H1 (cell line): ENCODE results near the gene AGPAT2. TPM values are rescaled to one million over a fixed set of nuclear protein-coding genes. Genes with fewer than 3 reads are reported as not detected.

ENCODE experiments used
- CEBPB ChIP-seq: IDR thresholded peaks from 2 replicates; pipeline ENCODE4 v1.6.1; 2012; ENCODE audit warnings: low read depth, low read length
- CHD2 ChIP-seq: IDR thresholded peaks from 2 replicates; pipeline ENCODE4 v1.6.1; 2012; ENCODE audit warnings: low read length, improper control_type of control experiment
- CHD7 ChIP-seq: fragments of 300-600 bp; sonication (generic); IDR thresholded peaks from 2 replicates; pipeline ENCODE4 v1.7.1; 2012; ENCODE audit warnings: low read length, moderate library complexity, mild to moderate bottlenecking, inconsistent platforms; ENCODE audit not compliant: insufficient replicate concordance
- EP300 ChIP-seq, 2 experiments: IDR thresholded peaks; 1 replicate in 1 of 2; 2 replicates in 1 of 2; pipeline ENCODE4 v1.6.1; 2011 to 2012; ENCODE audit warnings: low read depth in 2 of 2, low read length in 2 of 2, mild to moderate bottlenecking in 2 of 2, borderline replicate concordance in 1 of 2, inconsistent platforms in 1 of 2, moderate library complexity in 1 of 2
- JUN ChIP-seq: IDR thresholded peaks from 2 replicates; pipeline ENCODE4 v1.6.1; 2011; ENCODE audit warnings: low read depth, mild to moderate bottlenecking, improper control_type of control experiment, low read length
- KDM5A ChIP-seq: fragments of 200-600 bp; IDR thresholded peaks from 2 replicates; pipeline ENCODE4 v1.7.1; 2012; ENCODE audit warnings: mild to moderate bottlenecking, low read length, inconsistent platforms, mixed read lengths
- NRF1 ChIP-seq: IDR thresholded peaks from 2 replicates; pipeline ENCODE4 v1.6.1; 2011; ENCODE audit warnings: mild to moderate bottlenecking, low read depth, low read length, improper control_type of control experiment
- PHF8 ChIP-seq: fragments of 200-600 bp; sonication (generic); conservative IDR thresholded peaks from 2 replicates; pipeline ENCODE4 v1.7.1; 2012; ENCODE audit warnings: low read depth, mild to moderate bottlenecking, inconsistent platforms, low read length, moderate library complexity
- RXRA ChIP-seq: IDR thresholded peaks from 2 replicates; pipeline ENCODE4 v1.6.1; 2011; ENCODE audit warnings: low read depth, mild to moderate bottlenecking, low read length, moderate library complexity; ENCODE audit not compliant: insufficient read depth
- polyA plus RNA-seq, 7 experiments: library from polyadenylated mRNA; depleted of rRNA in 3 of 7; stranded (reverse) in 5 of 7; unstranded in 2 of 7; fragments of >200 nt in 5 of 7; fragments of 200-250 nt in 2 of 7; gene quantifications; 1 replicate in 5 of 7; 2 replicates in 1 of 7; 4 replicates in 1 of 7; pipeline versions ENCODE4 v1.2.1 to v1.2.3, GENCODE V29; 2011 to 2013; ENCODE audit warnings: missing spikeins in 2 of 7, mixed read lengths in 2 of 7
- total RNA-seq: library from RNA; stranded (reverse); fragmentation: NEBNext Ultra II Directional; extraction: Animal tissue kit (Norgen Biotek cat#: 25700); gene quantifications from 2 replicates; pipeline ENCODE4 v1.2.1, GENCODE V29; 2021

The AGPAT2 gene
- total and polyA plus RNA-seq, 2 of the 8 experiments (the other 6 are each of a cell fraction or from before 2014, with no cell fraction given), result 31.6 to 37.6 TPM

DNA sequence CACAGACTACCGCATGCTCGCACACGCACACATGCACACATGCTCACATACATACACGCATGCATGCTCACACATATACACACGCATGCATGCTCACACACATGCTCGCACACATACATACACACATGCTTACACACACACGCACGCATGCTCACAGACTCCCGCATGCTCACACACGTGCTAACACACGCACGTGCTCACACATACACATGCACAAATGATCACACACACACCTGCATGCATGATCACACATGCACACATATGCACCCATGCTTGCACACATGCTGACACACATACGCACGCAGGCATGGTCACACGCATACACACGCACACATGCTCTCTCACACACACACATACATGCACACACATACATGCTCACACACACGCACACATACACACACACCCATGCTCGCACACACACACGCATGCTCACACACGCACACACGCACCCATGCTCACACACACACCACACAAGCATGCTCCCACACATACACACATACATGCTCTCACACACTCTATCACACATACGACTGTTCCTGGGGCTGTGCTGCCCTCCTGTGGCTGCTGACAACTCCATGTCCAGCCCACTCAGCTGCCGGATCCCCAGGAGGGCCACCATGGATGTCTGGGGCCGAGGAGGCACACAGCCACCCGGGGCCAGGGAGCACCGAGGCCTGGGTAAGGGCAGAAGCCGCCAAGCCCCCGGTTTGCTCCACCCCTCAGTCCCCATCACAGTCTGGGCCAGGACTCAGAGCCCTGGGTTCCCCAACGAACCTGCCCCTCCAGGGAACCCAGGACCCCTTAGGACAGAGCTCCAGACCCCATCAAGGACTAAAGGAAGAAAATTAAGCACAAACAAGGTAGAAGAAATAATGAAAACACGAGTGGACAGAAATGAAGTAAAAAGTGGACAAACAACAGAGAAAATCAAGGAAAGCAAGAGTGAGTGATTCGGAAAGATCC lies 55.9 kb downstream of the AGPAT2 start (continued):
- TF ChIP-seq CHD7, result no peak
- no peak for TF ChIP-seq CHD2
- TF ChIP-seq RXRA, result no peak
- TF ChIP-seq CEBPB, result no peak
- no peak for TF ChIP-seq EP300 (IDR thresholded peaks at IDR 0.05; ENCODE audit: borderline replicate concordance in 1 of 2, low read depth in 2 of 2, low read length in 2 of 2)
- TF ChIP-seq NRF1, result no peak
- TF ChIP-seq KDM5A, result no peak
- TF ChIP-seq PHF8, result no peak
- peak; percentile 63; the same call in 1 of the 2 replicates for TF ChIP-seq JUN
